Upper lobe of left lung (tissue), 4 donors: Measurements from ENCODE around the gene LDLRAD2.

Experiments
- CTCF ChIP-seq, 6 experiments: fragments of 450-650 bp in 4 of 6; fragments of 200-600 bp in 2 of 6; sonication (generic) in 2 of 6; IDR thresholded peaks; one replicate each; pipeline ENCODE4 v1.5.1; 2016 to 2019; ENCODE audit warnings: antibody characterized with exemption in 6 of 6
- EP300 ChIP-seq, 4 donors: sonication (generic); formaldehyde crosslinking; IDR thresholded peaks; one replicate each; pipeline ENCODE4 v1.5.1; 2017; ENCODE audit warnings: antibody characterized with exemption in 4 of 4, control low read depth in 2 of 4
- POLR2A ChIP-seq, 4 donors: fragments of 450-650 bp; IDR thresholded peaks; one replicate each; pipeline ENCODE4 v1.5.1; 2016 to 2017; ENCODE audit warnings: antibody characterized with exemption in 4 of 4, mild to moderate bottlenecking in 2 of 4
- POLR2AphosphoS5 ChIP-seq, 2 donors: sonication (generic); formaldehyde crosslinking; IDR thresholded peaks; one replicate each; pipeline ENCODE4 v1.5.1; 2017; ENCODE audit warnings: antibody characterized with exemption in 2 of 2

DNA sequence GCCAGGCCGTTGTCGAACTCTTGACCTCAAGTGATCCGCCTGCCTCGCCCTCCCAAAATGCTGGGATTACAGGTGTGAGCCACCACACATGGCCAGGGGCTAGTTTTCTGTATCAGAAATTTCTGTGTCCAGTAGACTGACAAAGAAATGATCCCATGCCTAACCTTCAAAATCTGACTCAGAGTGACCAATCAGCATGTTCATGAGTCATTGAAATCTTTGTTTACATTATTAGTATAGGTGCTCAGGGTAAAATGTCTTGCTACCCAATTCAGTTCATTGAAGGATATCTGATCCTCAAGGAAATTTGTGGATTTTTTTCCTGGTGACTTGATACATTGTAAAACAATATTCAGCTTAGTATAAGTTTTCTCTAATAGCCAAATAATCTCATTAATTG, 11.0 kb upstream of the LDLRAD2 start:
- TF ChIP-seq POLR2A (IDR thresholded peaks at IDR 0.05) (no peak), CTCF (IDR thresholded peaks at IDR 0.05) (no peak), POLR2AphosphoS5 (IDR thresholded peaks at IDR 0.05) (no peak), EP300 (IDR thresholded peaks at IDR 0.05) (no peak)
